AG10803 (cell line): Measurements from ENCODE around the gene RAP1A.
A peak's percentile ranks its signal among the peaks of the same experiment; 100 is the strongest.

Experiments
- DNase-seq: peaks from one replicate; pipeline ENCODE4 v3.0.0; 2010; ENCODE audit warnings: low read depth
- H3K4me3 ChIP-seq: 2 replicates; pipeline ENCODE4 v1.5.1; 2011; ENCODE audit warnings: mild to moderate bottlenecking, low read length, control low read depth
- TF ChIP-seq, protein P1 (sequence below): conservative IDR thresholded peaks from 2 replicates; pipeline ENCODE4 v1.5.1; 2011; ENCODE audit warnings: mild to moderate bottlenecking, low read length, control low read depth, inconsistent platforms

The RAP1A gene

DNA sequence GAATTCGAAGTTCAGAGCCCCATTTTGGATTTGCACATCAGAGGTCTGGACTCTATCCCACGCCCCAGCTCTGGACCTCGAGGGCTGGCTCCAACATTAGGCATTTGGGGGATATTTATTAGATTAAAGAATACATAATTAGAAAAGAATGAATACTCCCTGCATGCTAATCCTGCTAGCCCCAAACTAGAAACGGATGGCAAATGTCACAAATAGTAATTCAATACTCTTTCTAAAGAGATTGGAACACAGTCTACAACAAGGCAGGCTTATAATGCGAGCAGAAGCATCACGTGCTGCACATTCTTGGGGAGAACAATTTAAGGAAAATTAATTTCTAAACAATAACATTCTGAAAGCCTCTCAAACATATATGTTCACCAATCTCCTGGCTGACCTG, 27.7 kb upstream of the RAP1A start:
- TF ChIP-seq, protein P1, sequence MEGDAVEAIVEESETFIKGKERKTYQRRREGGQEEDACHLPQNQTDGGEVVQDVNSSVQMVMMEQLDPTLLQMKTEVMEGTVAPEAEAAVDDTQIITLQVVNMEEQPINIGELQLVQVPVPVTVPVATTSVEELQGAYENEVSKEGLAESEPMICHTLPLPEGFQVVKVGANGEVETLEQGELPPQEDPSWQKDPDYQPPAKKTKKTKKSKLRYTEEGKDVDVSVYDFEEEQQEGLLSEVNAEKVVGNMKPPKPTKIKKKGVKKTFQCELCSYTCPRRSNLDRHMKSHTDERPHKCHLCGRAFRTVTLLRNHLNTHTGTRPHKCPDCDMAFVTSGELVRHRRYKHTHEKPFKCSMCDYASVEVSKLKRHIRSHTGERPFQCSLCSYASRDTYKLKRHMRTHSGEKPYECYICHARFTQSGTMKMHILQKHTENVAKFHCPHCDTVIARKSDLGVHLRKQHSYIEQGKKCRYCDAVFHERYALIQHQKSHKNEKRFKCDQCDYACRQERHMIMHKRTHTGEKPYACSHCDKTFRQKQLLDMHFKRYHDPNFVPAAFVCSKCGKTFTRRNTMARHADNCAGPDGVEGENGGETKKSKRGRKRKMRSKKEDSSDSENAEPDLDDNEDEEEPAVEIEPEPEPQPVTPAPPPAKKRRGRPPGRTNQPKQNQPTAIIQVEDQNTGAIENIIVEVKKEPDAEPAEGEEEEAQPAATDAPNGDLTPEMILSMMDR, result no peak
- no peak overlapping the region for H3K4me3 ChIP-seq
- no peak for DNase-seq

DNA sequence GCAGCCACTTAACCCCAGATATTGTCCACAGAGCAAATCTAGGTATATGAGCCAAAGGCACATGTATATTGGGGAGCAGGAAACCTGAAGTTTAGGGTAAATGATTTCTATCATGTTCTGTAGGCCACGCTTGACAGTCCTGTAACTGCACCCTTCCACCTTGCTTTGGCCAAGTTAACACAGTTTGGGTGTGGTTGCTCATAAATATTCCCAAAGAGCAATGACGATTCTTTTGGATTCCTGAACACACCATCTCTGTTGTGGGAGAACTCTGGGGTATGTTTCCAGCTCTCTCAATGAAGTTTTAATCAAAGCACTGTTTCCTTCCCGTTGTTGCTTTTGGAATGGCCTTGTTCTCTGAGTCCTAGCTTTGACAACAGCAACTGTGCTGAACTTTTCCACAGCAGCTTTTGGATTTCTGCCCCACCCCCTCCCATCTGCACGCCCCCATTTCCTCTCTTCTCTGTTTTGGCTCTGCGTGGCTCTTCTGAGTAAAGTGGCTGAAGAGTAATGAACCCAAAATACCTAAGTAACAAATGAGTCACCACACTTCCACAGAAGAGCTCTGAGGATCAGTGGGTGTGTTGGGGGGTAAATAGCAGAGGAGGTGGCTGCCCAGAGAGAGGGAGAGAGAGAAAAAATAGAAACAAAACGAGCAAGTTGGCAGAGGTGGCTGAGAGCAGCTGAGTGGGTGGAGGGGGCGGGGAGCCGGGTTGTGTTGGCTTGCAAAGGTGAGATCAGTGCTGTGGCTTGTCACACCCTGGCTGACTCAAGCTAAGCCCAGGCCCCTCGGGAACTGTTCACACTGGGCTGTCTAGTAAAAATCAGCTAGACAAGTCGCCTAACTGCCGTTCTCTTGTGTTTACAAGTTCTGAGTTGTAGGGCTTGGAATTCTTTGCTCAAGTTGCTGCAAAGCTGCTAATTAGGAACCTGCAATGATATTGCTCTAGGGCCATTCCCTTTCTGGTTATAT, 26.9 kb upstream of the RAP1A start:
- peak; percentile 86 for DNase-seq
- H3K4me3 ChIP-seq, result peak overlapping the region; percentile 25
- TF ChIP-seq, protein P1, result no peak

DNA sequence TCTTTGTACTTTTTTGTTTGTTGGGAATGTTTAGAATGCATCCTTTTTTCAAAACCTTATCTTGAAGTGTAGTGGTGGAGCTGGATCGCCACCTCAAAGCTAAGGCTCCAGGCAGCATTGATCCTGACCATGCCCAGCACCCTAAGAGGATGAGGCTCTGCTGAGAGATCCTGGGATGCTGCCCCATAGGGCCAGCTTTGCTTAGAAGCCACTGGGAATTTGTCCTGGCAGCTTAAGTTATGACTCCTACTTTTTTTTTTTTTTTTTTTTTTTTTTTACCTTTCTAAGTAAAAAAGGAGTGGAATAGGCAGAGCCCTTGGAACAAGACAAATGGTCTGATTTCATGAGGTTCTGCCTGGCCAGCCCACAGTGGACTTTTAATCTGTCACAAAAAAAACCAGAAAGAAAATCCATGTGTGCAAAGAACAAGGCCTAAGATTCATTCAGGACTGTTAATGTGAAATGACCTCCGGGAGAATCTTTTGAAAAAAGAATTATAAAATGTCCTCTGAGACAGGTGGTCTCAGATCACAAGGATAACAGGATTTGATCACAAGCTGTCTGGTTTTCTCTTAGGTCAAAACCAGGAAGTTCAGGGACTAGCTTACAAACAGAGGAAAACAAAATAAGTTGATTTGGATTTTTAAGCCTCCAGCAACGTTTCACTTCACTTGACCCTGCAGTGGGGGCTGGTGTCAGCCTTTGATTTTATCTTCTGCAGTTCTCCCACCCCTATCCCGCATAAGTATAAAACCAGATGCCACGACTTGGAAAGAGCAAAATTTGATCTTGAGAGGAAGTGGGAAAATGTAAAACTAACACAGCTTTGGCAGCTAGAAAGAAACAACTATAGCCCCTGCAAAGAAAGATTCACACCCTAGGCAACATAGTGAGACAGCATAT, 25.9 kb upstream of the RAP1A start:
- TF ChIP-seq, protein P1, result no peak
- no peak for DNase-seq
- H3K4me3 ChIP-seq, result no peak overlapping the region; the same call in 1 of the 2 replicates

DNA sequence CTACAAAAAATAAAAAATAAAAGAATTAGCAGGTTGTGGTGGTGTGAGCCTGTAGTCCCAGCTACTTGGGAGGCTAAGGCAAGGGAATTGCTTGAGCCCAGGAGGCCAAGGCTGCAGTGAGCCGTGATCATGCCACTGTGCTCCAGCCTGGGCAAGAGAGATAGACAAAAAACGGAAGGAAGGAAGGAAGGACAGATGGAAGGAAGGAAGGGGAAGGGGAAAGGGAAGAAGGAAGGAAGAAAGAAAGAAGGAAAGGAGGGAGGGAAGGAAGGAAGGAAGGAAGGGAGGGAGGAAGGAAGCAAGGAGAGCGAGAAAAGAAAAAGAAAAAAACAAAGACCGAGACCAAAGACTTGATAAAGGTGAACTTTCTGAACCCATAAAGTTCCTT, 25.3 kb upstream of the RAP1A start:
- no peak overlapping the region for H3K4me3 ChIP-seq

DNA sequence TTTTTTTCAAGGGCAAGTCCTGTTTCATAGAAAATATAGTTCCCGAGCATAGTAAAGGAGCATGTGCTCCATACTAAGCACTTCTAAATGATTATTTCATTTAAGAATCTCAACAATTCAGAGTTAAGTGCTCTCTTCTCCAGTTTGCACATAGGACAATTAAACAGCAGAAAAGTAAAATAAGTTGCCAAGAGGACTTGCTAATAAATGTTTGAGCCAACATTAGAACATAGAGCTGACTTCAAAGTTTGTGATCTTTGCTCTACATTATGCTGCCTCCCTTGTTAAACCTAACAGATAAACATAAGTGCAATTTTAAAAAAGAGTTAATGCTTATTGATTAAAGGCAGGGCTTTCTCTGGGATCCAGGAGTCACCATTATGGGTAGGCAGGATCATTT, 23.8 kb upstream of the RAP1A start:
- DNase-seq, result no peak
- no peak overlapping the region for H3K4me3 ChIP-seq
- TF ChIP-seq, protein P1, result no peak

More for the DNA sequence above, 25.3 kb upstream of the RAP1A start:
- DNase-seq, result no peak
- TF ChIP-seq, protein P1, result no peak

DNA sequence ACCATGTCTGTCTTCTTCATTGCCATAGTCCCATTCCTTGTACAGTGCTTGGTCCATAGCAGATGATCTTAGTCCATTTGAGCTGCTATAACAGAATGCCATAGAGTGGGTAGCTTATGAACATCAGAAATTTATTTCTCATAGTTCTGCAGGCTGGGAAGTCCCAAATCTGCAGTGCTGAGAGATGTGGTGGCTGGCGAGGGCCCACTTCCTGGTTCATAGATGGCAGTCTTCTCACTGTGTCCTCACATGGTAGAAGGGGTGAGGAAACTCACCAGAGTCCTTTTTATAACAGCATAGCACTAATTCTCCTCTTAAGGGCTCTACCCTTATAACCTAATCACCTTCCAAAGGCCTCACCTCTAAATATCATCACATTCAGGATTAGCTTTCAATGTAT, 23.1 kb upstream of the RAP1A start:
- no peak for DNase-seq
- TF ChIP-seq, protein P1, result no peak
- H3K4me3 ChIP-seq, result no peak overlapping the region
